GM19397 (cell line): ENCODE results near the gene ATAD3A.

Experiments
- ATAC-seq: cut with Tn5 transposase; IDR thresholded peaks from one replicate; pipeline ENCODE4 v1.9.1; 2021; ENCODE audit warnings: mild to moderate bottlenecking, moderate library complexity; ENCODE audit not compliant: unreplicated experiment

The ATAD3A gene

GRCh38 chr1:1574721-1575537 is 63.0 kb downstream of the ATAD3A start, which contains the start of gene SSU72:
SSU72 (minus strand) TSS chr1:1574863; CDS start chr1:1574557, 306 bp downstream.
- peak; percentile 83 for ATAC-seq

- no peak for ATAC-seq
Measured at GRCh38 chr1:1577367-1578011, 65.5 kb downstream of the ATAD3A start.

GRCh38 chr1:1578371-1578940 is 66.5 kb downstream of the ATAD3A start:
- no peak for ATAC-seq

- ATAC-seq = no peak
Measured at GRCh38 chr1:1582585-1583346, 70.8 kb downstream of the ATAD3A start.

GRCh38 chr1:1583347-1584010 is 71.5 kb downstream of the ATAD3A start:
- no peak for ATAC-seq
